ENCODE measurements around the gene WNT3. TPM values are rescaled to one million over a fixed set of nuclear protein-coding genes. Genes with fewer than 3 reads are reported as not detected.
"Not testable (repeated sequence)": the region's sequence is repeated elsewhere in the genome, so short reads cannot be mapped to it uniquely, and the experiment has no call there.

Gene WNT3
- total and polyA plus RNA-seq, 2 experiments from 2014 or later: 2.1 to 3.0 TPM

DNA sequence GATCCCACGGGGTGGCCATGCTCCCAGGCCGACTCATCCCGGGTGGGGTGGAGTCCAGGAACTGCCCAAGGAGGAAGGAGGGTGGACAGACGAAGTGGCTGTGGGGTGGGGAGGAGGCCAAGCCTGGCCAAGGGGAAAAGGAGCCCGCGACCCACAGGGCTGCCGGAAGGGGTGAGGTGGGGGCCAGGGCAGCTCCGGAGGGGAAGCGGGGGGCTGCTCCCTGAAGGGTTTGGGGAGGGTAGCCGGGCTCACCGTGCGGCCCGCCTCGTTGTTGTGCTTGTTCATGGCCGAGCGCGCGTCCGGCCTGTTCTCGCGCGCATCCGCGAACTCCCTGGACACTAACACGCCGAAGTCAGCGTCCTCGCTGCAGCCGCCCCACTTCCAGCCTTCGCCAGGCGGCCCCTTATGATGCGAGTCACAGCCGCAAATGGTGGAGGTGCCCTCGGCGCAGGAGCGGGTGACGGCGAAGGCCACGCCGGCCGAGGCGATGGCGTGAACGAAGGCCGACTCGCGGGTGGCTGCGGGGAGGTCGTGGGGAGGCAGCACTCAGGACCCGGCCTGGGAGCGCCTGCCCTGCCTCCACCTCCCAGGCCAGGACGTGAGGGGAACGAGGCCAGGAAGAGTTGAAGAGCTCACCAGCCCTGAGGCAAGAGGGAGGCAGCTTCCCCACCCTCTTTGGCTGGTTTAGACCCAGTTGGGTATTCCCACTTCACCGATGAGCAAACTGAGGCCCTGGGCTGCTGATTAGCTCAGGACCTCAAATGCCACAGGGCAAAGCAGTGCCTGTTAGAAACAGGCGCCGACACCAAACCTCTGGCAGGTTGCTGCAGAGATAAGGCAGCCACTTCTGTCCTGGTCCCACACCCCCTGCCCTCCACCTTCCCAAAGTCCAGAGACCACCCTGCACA lies 48.7 kb downstream of the WNT3 start:
- Histone ChIP-seq H2AFZ (no peak overlapping the region), H3K79me2 (ENCODE audit: insufficient read depth) (no peaks in the 10 kb centered on the region), H4K20me1 (ENCODE audit: insufficient read depth) (no peaks in the 10 kb centered on the region), H3K27me3 (replicated peaks; ENCODE audit: insufficient read depth) (no peaks in the 10 kb centered on the region), H3K4me3 (no peak overlapping the region), H3K36me3 (ENCODE audit: low read depth) (no peaks in the 10 kb centered on the region), H3K4me1 (ENCODE audit: insufficient read depth) (peaks cover 10% of the 10 kb centered on the region), H3K9ac (no peak overlapping the region; the same call in 1 of the 2 replicates), H3K9me3 (ENCODE audit: low read depth) (no peaks in the 10 kb centered on the region), H3F3A (ENCODE audit: insufficient read depth) (peaks cover 13% of the 10 kb centered on the region; the same call in 1 of the 2 replicates), H3K27ac (no peak overlapping the region), H3K4me2 (ENCODE audit: unreplicated experiment) (no peak overlapping the region), H3K9me2 (ENCODE audit: insufficient read depth) (no peaks in the 10 kb centered on the region)
- in situ Hi-C loops (cut with MboI): loop anchor here (10.0 kb wide), 1 partner anchor 55 kb away; no protein-coding TSS in a partner anchor
- no peak for DNase-seq
- TF ChIP-seq EZH2 (IDR thresholded peaks at IDR 0.05; ENCODE audit: insufficient read depth, poor library complexity, severe bottlenecking): no peak
- no peak for TF ChIP-seq EZH2phosphoT487 (IDR thresholded peaks at IDR 0.05; ENCODE audit: insufficient read depth, low read depth)
- 76 to 77% methylated on average over 34 to 56 of the region's 56 CpGs for WGBS, 2 experiments (ENCODE audit: low coverage in 1 of 2, low lambda C conversion rate in 2 of 2, missing lambda C conversion rate in 2 of 2)

DNA sequence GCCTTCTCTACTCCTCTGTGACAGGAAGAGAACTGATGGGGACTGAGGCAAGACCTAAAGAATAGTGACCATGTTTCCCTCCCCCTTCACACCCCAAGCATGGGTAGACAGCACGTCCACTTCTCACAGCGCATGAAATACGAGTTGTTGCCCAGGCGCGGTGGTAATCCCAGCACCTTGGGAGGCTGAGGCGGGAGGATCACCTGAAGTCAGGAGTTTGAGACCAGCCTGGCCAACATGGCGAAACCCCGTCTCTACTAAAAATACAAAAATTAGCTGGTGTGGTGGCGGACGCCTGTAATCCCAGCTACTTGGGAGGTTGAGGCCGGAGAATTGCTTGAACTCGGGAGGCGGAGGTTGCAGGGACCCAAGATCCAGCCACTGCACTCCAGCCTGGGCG lies 49.6 kb downstream of the WNT3 start:
- in situ Hi-C loops (cut with MboI); H3K9ac ChIP-seq; H3K9me3 ChIP-seq (ENCODE audit: low read depth); H3K4me3 ChIP-seq; H3K27ac ChIP-seq; H3K27me3 ChIP-seq (replicated peaks; ENCODE audit: insufficient read depth); H3K79me2 ChIP-seq (ENCODE audit: insufficient read depth); H2AFZ ChIP-seq; H3K9me2 ChIP-seq (ENCODE audit: insufficient read depth); H3K4me2 ChIP-seq (ENCODE audit: unreplicated experiment); H3K36me3 ChIP-seq (ENCODE audit: low read depth); DNase-seq; H4K20me1 ChIP-seq (ENCODE audit: insufficient read depth): not testable (repeated sequence)
- WGBS, 2 experiments (ENCODE audit: low coverage in 1 of 2, low lambda C conversion rate in 2 of 2, missing lambda C conversion rate in 2 of 2): 94 to 97% methylated on average over 14 of the region's 14 CpGs
- Histone ChIP-seq H3K4me1 (ENCODE audit: insufficient read depth) (peaks cover 19% of the 10 kb centered on the region), H3F3A (ENCODE audit: insufficient read depth) (peaks cover 21% of the 10 kb centered on the region; the same call in 1 of the 2 replicates)

DNA sequence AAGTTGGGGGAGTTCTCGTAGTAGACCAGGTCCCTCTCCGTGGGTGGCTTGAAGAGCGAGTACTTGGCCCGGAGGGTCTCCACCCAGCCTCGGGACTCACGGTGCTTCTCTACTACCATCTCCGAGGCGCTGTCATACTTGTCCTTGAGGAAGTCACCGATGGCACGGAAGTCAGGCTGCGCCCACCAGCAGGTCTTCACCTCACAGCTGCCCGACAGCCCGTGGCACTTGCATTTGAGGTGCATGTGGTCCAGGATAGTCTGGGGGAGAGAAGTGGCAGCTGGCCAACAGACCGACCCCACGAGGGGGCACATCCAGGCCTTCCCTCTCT lies 50.0 kb downstream of the WNT3 start:
- Histone ChIP-seq H3K9me2 (ENCODE audit: insufficient read depth) (no peaks in the 10 kb centered on the region), H3K9me3 (ENCODE audit: low read depth) (no peaks in the 10 kb centered on the region), H3K36me3 (ENCODE audit: low read depth) (no peaks in the 10 kb centered on the region), H4K20me1 (ENCODE audit: insufficient read depth) (no peaks in the 10 kb centered on the region), H3K4me3 (no peak overlapping the region), H2AFZ (no peak overlapping the region), H3K27me3 (replicated peaks; ENCODE audit: insufficient read depth) (no peaks in the 10 kb centered on the region), H3K27ac (no peak overlapping the region), H3K4me1 (ENCODE audit: insufficient read depth) (peaks cover 23% of the 10 kb centered on the region), H3K79me2 (ENCODE audit: insufficient read depth) (no peaks in the 10 kb centered on the region), H3F3A (ENCODE audit: insufficient read depth) (peaks cover 25% of the 10 kb centered on the region; the same call in 1 of the 2 replicates), H3K9ac (no peak overlapping the region), H3K4me2 (ENCODE audit: unreplicated experiment) (no peak overlapping the region)
- no peak for DNase-seq
- in situ Hi-C loops (cut with MboI): no loop called here
- WGBS, 2 experiments (ENCODE audit: low coverage in 1 of 2, low lambda C conversion rate in 2 of 2, missing lambda C conversion rate in 2 of 2): 89 to 93% methylated on average over 14 to 15 of the region's 15 CpGs
- TF ChIP-seq EZH2phosphoT487 (IDR thresholded peaks at IDR 0.05; ENCODE audit: insufficient read depth, low read depth) (no peak), EZH2 (IDR thresholded peaks at IDR 0.05; ENCODE audit: insufficient read depth, poor library complexity, severe bottlenecking) (no peak)

DNA sequence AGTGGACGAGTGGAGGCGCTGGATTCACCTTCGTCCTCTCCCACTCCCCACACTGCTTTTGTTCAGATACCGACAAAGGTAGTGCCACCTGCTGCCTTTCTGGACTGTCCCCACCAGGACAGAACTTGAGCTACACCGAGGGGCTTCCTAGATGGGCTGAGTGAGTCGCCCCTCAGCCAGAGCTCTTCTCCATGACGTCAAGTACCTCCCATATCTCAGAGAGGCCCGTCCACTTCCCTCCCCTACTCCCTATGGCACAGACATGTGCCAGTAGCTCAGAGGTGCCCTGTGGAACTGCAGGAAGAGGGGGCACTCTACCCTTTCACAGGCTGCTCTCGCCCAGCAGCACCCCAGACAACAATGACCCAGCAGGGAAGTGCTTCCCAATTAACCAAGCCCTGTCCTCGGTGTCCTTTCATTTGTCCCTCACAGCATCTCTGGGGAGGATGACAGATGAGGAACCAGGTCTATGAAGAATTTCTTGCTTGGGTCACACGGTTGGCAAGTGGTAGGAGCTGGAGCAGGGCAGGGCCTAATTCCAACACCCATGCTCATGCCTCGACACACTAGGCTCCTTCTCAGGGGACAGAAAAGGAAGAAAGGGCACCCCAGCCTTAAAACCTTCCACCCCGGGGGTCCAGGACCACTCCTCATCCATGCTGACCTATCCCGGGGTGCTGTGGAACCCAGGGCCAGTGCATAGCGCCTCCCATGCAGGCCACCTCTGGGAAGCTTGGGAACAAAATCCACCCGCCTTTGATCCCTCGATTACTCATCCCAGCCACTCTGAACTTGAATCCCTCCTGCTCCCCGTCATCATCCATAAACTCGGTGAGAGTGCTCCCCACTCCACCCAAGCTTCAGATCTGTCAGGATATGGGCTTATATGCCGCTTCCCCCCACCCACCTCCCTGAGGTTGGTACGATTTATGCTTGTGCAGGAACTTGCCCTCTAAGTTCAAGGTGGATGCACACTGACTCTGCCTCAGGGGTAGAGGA lies 51.7 kb downstream of the WNT3 start:
- H3K27ac ChIP-seq: no peak overlapping the region
- H4K20me1 ChIP-seq (ENCODE audit: insufficient read depth): no peaks in the 10 kb centered on the region
- H3K36me3 ChIP-seq (ENCODE audit: low read depth): no peaks in the 10 kb centered on the region
- in situ Hi-C loops (cut with MboI): no loop called here
- H3K79me2 ChIP-seq (ENCODE audit: insufficient read depth): no peaks in the 10 kb centered on the region
- H3K9me2 ChIP-seq (ENCODE audit: insufficient read depth): no peaks in the 10 kb centered on the region
- H3K4me1 ChIP-seq (ENCODE audit: insufficient read depth): peaks cover 27% of the 10 kb centered on the region
- 94% methylated on average over 21 of the region's 21 CpGs for WGBS, 2 experiments (ENCODE audit: low coverage in 1 of 2, low lambda C conversion rate in 2 of 2, missing lambda C conversion rate in 2 of 2)
- H2AFZ ChIP-seq: no peak overlapping the region
- TF ChIP-seq EZH2 (IDR thresholded peaks at IDR 0.05; ENCODE audit: insufficient read depth, poor library complexity, severe bottlenecking) (no peak), EZH2phosphoT487 (IDR thresholded peaks at IDR 0.05; ENCODE audit: insufficient read depth, low read depth) (no peak)
- DNase-seq: no peak
- no peaks in the 10 kb centered on the region for H3K9me3 ChIP-seq (ENCODE audit: low read depth)
- no peak overlapping the region for H3K4me2 ChIP-seq (ENCODE audit: unreplicated experiment)
- H3F3A ChIP-seq (ENCODE audit: insufficient read depth): peaks cover 25% of the 10 kb centered on the region; the same call in 1 of the 2 replicates
- H3K27me3 ChIP-seq (replicated peaks; ENCODE audit: insufficient read depth): no peaks in the 10 kb centered on the region
- no peak overlapping the region for H3K4me3 ChIP-seq
- H3K9ac ChIP-seq: no peak overlapping the region
